ENCODE data around the gene TCAP.

TCAP gene

GRCh38 chr17:39642291-39643074 is 22.7 kb upstream of the TCAP start:
- no peaks in the 10 kb centered on the region for H3K9me3 ChIP-seq (ENCODE audit: insufficient read depth, low read depth, low read length)
- DNase-seq = no peak
- no peak overlapping the region for H3K9ac ChIP-seq (ENCODE audit: low read length)
- no peak overlapping the region for H3K18ac ChIP-seq (ENCODE audit: low read length)
- H3K4me2 ChIP-seq (ENCODE audit: low read length) = no peak overlapping the region
- H3K4ac ChIP-seq (ENCODE audit: low read depth, low read length) = no peak overlapping the region
- no peak overlapping the region for H4K8ac ChIP-seq (ENCODE audit: low read depth, low read length)
- no peak overlapping the region for H3K14ac ChIP-seq (ENCODE audit: low read length)
- peaks cover 20 to 24% of the 10 kb centered on the region in 2 experiments for H3K4me1 ChIP-seq (ENCODE audit: control insufficient read depth in 1 of 2, insufficient read depth in 2 of 2, low read length in 2 of 2)
- H3K79me2 ChIP-seq (ENCODE audit: control insufficient read depth, insufficient read depth, low read length, poor library complexity) = no peaks in the 10 kb centered on the region
- H2AK5ac ChIP-seq (ENCODE audit: low read length) = no peak overlapping the region
- H3K27ac ChIP-seq (ENCODE audit: low read depth, low read length) = no peak overlapping the region
- no peaks in the 10 kb centered on the region for H3K36me3 ChIP-seq (ENCODE audit: control insufficient read depth in 1 of 2, insufficient read depth in 2 of 2, low read length in 2 of 2)
- H3K79me1 ChIP-seq (ENCODE audit: low read length) = no peaks in the 10 kb centered on the region
- no peak overlapping the region for H3K4me3 ChIP-seq (ENCODE audit: low read depth, low read length)
- no peak overlapping the region for H3K23ac ChIP-seq (ENCODE audit: low read length)
- H2BK5ac ChIP-seq (ENCODE audit: low read depth, low read length, poor library complexity) = no peak overlapping the region
- H4K91ac ChIP-seq (ENCODE audit: low read depth, low read length) = no peak overlapping the region
- H4K12ac ChIP-seq (ENCODE audit: low read depth, low read length) = no peak overlapping the region
- WGBS (ENCODE audit: extremely low coverage, insufficient coverage, insufficient read length) = no CpG with 5 or more reads among the region's 9 CpGs
- no peak overlapping the region for H2BK12ac ChIP-seq (ENCODE audit: low read length)
- no peaks in the 10 kb centered on the region for H3K27me3 ChIP-seq (ENCODE audit: insufficient read depth, low read length)
- no peak overlapping the region for H2AFZ ChIP-seq (ENCODE audit: insufficient read depth, low read length, poor library complexity)
- H2BK120ac ChIP-seq (ENCODE audit: insufficient read depth, low read length, poor library complexity) = no peak overlapping the region

GRCh38 chr17:39643271-39643670 is 21.9 kb upstream of the TCAP start:
- no peaks in the 10 kb centered on the region for H3K79me1 ChIP-seq (ENCODE audit: low read length)
- H4K91ac ChIP-seq (ENCODE audit: low read depth, low read length) = no peak overlapping the region
- no peaks in the 10 kb centered on the region for H3K36me3 ChIP-seq (ENCODE audit: control insufficient read depth in 1 of 2, insufficient read depth in 2 of 2, low read length in 2 of 2)
- WGBS (ENCODE audit: extremely low coverage, insufficient coverage, insufficient read length) = no CpG with 5 or more reads among the region's 4 CpGs
- H2AFZ ChIP-seq (ENCODE audit: insufficient read depth, low read length, poor library complexity) = no peak overlapping the region
- H2BK5ac ChIP-seq (ENCODE audit: low read depth, low read length, poor library complexity) = no peak overlapping the region
- H3K27me3 ChIP-seq (ENCODE audit: insufficient read depth, low read length) = no peaks in the 10 kb centered on the region
- no peak overlapping the region for H3K27ac ChIP-seq (ENCODE audit: low read depth, low read length)
- H3K4me2 ChIP-seq (ENCODE audit: low read length) = no peak overlapping the region
- H3K4ac ChIP-seq (ENCODE audit: low read depth, low read length) = no peak overlapping the region
- no peak overlapping the region for H4K12ac ChIP-seq (ENCODE audit: low read depth, low read length)
- H3K79me2 ChIP-seq (ENCODE audit: control insufficient read depth, insufficient read depth, low read length, poor library complexity) = no peaks in the 10 kb centered on the region
- no peak overlapping the region for H2AK5ac ChIP-seq (ENCODE audit: low read length)
- H3K23ac ChIP-seq (ENCODE audit: low read length) = no peak overlapping the region
- H4K8ac ChIP-seq (ENCODE audit: low read depth, low read length) = no peak overlapping the region
- no peak overlapping the region for H2BK12ac ChIP-seq (ENCODE audit: low read length)
- no peak for DNase-seq
- H3K14ac ChIP-seq (ENCODE audit: low read length) = no peak overlapping the region
- peaks cover 16% of the 10 kb centered on the region in 2 experiments for H3K4me1 ChIP-seq (ENCODE audit: control insufficient read depth in 1 of 2, insufficient read depth in 2 of 2, low read length in 2 of 2)
- H3K9ac ChIP-seq (ENCODE audit: low read length) = no peak overlapping the region
- H3K9me3 ChIP-seq (ENCODE audit: insufficient read depth, low read depth, low read length) = no peaks in the 10 kb centered on the region
- no peak overlapping the region for H3K4me3 ChIP-seq (ENCODE audit: low read depth, low read length)
- no peak overlapping the region for H2BK120ac ChIP-seq (ENCODE audit: insufficient read depth, low read length, poor library complexity)
- H3K18ac ChIP-seq (ENCODE audit: low read length) = no peak overlapping the region

- H4K8ac ChIP-seq (ENCODE audit: low read depth, low read length) = no peak overlapping the region
- H3K23ac ChIP-seq (ENCODE audit: low read length) = no peak overlapping the region
- H3K79me1 ChIP-seq (ENCODE audit: low read length) = no peaks in the 10 kb centered on the region
- no peak overlapping the region for H3K27ac ChIP-seq (ENCODE audit: low read depth, low read length)
- no peaks in the 10 kb centered on the region for H3K27me3 ChIP-seq (ENCODE audit: insufficient read depth, low read length)
- no peak for DNase-seq
- no peak overlapping the region for H3K4me2 ChIP-seq (ENCODE audit: low read length)
- H3K79me2 ChIP-seq (ENCODE audit: control insufficient read depth, insufficient read depth, low read length, poor library complexity) = no peaks in the 10 kb centered on the region
- H3K4me3 ChIP-seq (ENCODE audit: low read depth, low read length) = no peak overlapping the region
- peaks cover 9 to 14% of the 10 kb centered on the region in 2 experiments for H3K4me1 ChIP-seq (ENCODE audit: control insufficient read depth in 1 of 2, insufficient read depth in 2 of 2, low read length in 2 of 2)
- no peak overlapping the region for H2BK120ac ChIP-seq (ENCODE audit: insufficient read depth, low read length, poor library complexity)
- no peak overlapping the region for H3K18ac ChIP-seq (ENCODE audit: low read length)
- no peak overlapping the region for H3K4ac ChIP-seq (ENCODE audit: low read depth, low read length)
- H3K14ac ChIP-seq (ENCODE audit: low read length) = no peak overlapping the region
- no peaks in the 10 kb centered on the region for H3K36me3 ChIP-seq (ENCODE audit: control insufficient read depth in 1 of 2, insufficient read depth in 2 of 2, low read length in 2 of 2)
- H4K12ac ChIP-seq (ENCODE audit: low read depth, low read length) = no peak overlapping the region
- no peak overlapping the region for H3K9ac ChIP-seq (ENCODE audit: low read length)
- H3K9me3 ChIP-seq (ENCODE audit: insufficient read depth, low read depth, low read length) = no peaks in the 10 kb centered on the region
- no peak overlapping the region for H2BK5ac ChIP-seq (ENCODE audit: low read depth, low read length, poor library complexity)
- no peak overlapping the region for H2BK12ac ChIP-seq (ENCODE audit: low read length)
- no CpG with 5 or more reads among the region's 5 CpGs for WGBS (ENCODE audit: extremely low coverage, insufficient coverage, insufficient read length)
- H2AK5ac ChIP-seq (ENCODE audit: low read length) = no peak overlapping the region
- H4K91ac ChIP-seq (ENCODE audit: low read depth, low read length) = no peak overlapping the region
- H2AFZ ChIP-seq (ENCODE audit: insufficient read depth, low read length, poor library complexity) = no peak overlapping the region
Observed at GRCh38 chr17:39647256-39647655, 17.9 kb upstream of the TCAP start.

GRCh38 chr17:39648616-39649366 is 16.4 kb upstream of the TCAP start:
- Histone ChIP-seq H2BK5ac (ENCODE audit: low read depth, low read length, poor library complexity) (no peak overlapping the region), H3K27ac (ENCODE audit: low read depth, low read length) (no peak overlapping the region), H3K4me1 (ENCODE audit: control insufficient read depth in 1 of 2, insufficient read depth in 2 of 2, low read length in 2 of 2) (peaks cover 8 to 15% of the 10 kb centered on the region in 2 experiments), H3K79me1 (ENCODE audit: low read length) (no peaks in the 10 kb centered on the region), H3K18ac (ENCODE audit: low read length) (no peak overlapping the region), H2BK12ac (ENCODE audit: low read length) (no peak overlapping the region), H3K79me2 (ENCODE audit: control insufficient read depth, insufficient read depth, low read length, poor library complexity) (no peaks in the 10 kb centered on the region), H4K12ac (ENCODE audit: low read depth, low read length) (no peak overlapping the region), H4K91ac (ENCODE audit: low read depth, low read length) (no peak overlapping the region), H2BK120ac (ENCODE audit: insufficient read depth, low read length, poor library complexity) (no peak overlapping the region), H3K27me3 (ENCODE audit: insufficient read depth, low read length) (no peaks in the 10 kb centered on the region), H3K4me3 (ENCODE audit: low read depth, low read length) (no peak overlapping the region), H3K4ac (ENCODE audit: low read depth, low read length) (no peak overlapping the region), H2AFZ (ENCODE audit: insufficient read depth, low read length, poor library complexity) (no peak overlapping the region), H3K36me3 (ENCODE audit: control insufficient read depth in 1 of 2, insufficient read depth in 2 of 2, low read length in 2 of 2) (peaks cover 0 to 2% of the 10 kb centered on the region in 2 experiments), H2AK5ac (ENCODE audit: low read length) (no peak overlapping the region), H3K9me3 (ENCODE audit: insufficient read depth, low read depth, low read length) (no peaks in the 10 kb centered on the region), H4K8ac (ENCODE audit: low read depth, low read length) (no peak overlapping the region), H3K14ac (ENCODE audit: low read length) (no peak overlapping the region), H3K9ac (ENCODE audit: low read length) (no peak overlapping the region), H3K23ac (ENCODE audit: low read length) (no peak overlapping the region), H3K4me2 (ENCODE audit: low read length) (no peak overlapping the region)
- no CpG with 5 or more reads among the region's 15 CpGs for WGBS (ENCODE audit: extremely low coverage, insufficient coverage, insufficient read length)
- DNase-seq = no peak
